ENCODE results near the gene ATP12A.

DNA sequence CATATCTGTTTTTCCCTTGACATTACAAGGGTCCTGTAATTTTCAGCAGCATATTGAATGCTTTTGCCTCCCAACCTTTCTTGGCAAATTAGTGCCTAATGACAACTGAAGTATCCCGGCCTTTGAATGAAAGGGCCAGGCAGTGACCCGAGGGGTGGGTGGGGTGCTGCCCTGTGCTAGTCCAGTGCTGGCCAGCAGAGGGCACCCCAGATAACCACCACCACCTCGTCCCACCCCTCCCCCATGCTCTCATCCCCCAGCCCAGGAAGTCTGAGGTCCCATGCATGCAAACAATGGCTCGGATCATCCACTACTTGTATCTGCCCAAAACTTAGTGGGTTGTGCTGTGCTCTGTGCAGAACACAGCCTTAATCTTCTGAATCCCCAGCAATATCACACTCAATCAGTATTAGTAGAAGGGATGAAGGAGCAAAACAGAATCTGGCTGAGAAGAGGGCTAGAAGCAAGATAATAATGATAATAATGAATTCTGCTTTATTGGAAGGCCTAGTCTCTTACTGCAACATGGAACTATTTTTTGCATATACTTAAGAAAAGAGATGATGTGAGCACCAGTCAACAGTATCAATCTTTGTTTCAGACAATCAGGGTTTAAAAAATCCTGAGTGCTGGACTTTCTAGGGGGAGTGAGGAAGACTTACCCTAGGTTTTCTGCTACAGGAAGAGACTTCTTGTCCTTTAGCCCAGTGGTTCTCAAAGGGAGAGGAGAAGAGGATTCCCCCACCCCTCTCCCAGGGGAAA is 3.8 kb downstream of the ATP12A start:
- no peak for TF ChIP-seq POLR2A (IDR thresholded peaks at IDR 0.05; ENCODE audit: low read length)
- TF ChIP-seq GATA1 (IDR thresholded peaks at IDR 0.05; ENCODE audit: low read depth, low read length), result no peak
